NT2/D1 (cell line): ENCODE results near the gene TKFC.
A peak's percentile ranks its signal among the peaks of the same experiment; 100 is the strongest.

Source experiments
- DNase-seq: peaks from one replicate; pipeline ENCODE4 v3.0.0-alpha.2; 2011; ENCODE audit warnings: low read depth, low spot score
- H3K27me3 ChIP-seq: 2 replicates; pipeline ENCODE4 v1.6.0; 2011; ENCODE audit warnings: mild to moderate bottlenecking; ENCODE audit not compliant: insufficient read length, insufficient read depth
- H3K36me3 ChIP-seq: 2 replicates; pipeline ENCODE4 v1.6.1; 2011; ENCODE audit warnings: mild to moderate bottlenecking, low read length, mixed read lengths; ENCODE audit not compliant: insufficient read depth, insufficient read length
- H3K4me1 ChIP-seq: 2 replicates; pipeline ENCODE4 v1.5.1; 2011; ENCODE audit not compliant: insufficient read depth, insufficient read length
- H3K4me3 ChIP-seq: 2 replicates; pipeline ENCODE4 v1.5.1; 2011; ENCODE audit warnings: low read depth; ENCODE audit not compliant: insufficient read length
- H3K9ac ChIP-seq: 2 replicates; pipeline ENCODE4 v1.6.0; 2011; ENCODE audit warnings: low read depth; ENCODE audit not compliant: insufficient read length
- H3K9me3 ChIP-seq: 2 replicates; pipeline ENCODE4 v1.5.1; 2011; ENCODE audit warnings: mild to moderate bottlenecking, low read length; ENCODE audit not compliant: insufficient read depth
- SUZ12 ChIP-seq: IDR thresholded peaks from 2 replicates; pipeline ENCODE4 v1.6.1; 2011; ENCODE audit not compliant: insufficient read length, insufficient read depth; ENCODE audit errors: extremely low read depth
- YY1 ChIP-seq: IDR thresholded peaks from 2 replicates; pipeline ENCODE4 v1.6.1; 2011; ENCODE audit not compliant: insufficient read length, insufficient read depth
- ZNF274 ChIP-seq: IDR thresholded peaks from 2 replicates; pipeline ENCODE4 v1.6.1; 2011; ENCODE audit warnings: mild to moderate bottlenecking, low read depth, low read length

The TKFC gene

DNA sequence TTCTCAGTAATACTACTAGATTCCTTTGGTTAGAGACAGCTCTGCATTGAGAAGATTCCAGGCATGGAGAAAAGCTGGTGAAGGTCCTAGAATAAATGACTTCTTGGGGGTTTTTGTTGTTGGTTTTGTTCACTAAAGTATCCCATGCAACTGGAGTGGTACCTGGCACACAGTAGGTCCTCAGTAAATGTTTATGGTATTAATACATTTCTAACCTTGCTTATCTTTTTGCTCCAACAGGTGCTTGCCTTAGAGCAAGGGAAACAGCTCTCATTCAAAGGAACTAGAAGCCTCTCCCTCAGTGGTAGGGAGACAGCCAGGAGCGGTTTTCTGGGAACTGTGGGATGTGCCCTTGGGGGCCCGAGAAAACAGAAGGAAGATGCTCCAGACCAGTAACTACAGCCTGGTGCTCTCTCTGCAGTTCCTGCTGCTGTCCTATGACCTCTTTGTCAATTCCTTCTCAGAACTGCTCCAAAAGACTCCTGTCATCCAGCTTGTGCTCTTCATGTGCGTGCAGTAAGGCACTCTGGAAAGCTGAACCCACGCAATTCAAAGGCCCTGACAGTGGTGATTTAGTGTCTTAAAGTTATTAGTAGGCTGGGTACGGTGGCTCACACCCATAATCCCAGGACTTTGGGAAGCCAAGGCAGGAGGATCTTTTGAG, 31.1 kb downstream of the TKFC start:
- Histone ChIP-seq H3K4me1 (no peaks in the 10 kb centered on the region), H3K9ac (no peak overlapping the region), H3K4me3 (no peak overlapping the region), H3K27me3 (no peaks in the 10 kb centered on the region), H3K36me3 (peaks cover 54% of the 10 kb centered on the region), H3K9me3 (0 out of 2 replicates have a peak, but pooled peaks cover under 1% of the 10 kb centered on the region)
- no peak for DNase-seq
- TF ChIP-seq YY1 (no peak), SUZ12 (no peak), ZNF274 (no peak)

DNA sequence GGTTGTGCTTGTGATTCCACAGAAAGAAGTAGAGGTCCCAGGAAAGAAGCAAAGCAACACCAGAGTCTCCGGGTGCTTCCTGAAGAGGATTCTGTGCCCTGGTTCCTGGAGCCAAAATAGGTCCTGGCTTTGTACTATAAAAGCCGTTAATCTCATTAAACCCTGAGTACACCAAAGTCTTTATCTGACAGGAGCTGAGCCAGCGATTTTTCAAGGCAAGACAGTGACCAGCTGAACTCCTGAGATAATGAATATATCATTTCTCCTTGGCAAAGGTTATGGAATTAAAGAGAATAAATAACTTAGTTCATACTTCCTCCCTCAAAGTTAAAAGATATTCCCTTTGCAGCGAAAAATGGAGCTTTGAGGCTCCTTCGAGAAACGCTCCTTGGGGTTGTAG, 34.4 kb downstream of the TKFC start:
- H3K4me3 ChIP-seq = no peak overlapping the region
- no peaks in the 10 kb centered on the region for H3K4me1 ChIP-seq
- DNase-seq = no peak
- H3K9ac ChIP-seq = no peak overlapping the region
- H3K27me3 ChIP-seq = no peaks in the 10 kb centered on the region
- H3K36me3 ChIP-seq = peaks cover 76% of the 10 kb centered on the region
- H3K9me3 ChIP-seq = peaks cover 33% of the 10 kb centered on the region
- no peak for TF ChIP-seq YY1
- no peak for TF ChIP-seq SUZ12
- no peak for TF ChIP-seq ZNF274

GRCh38 chr11:61368646-61369045, 35.6 kb downstream of the TKFC start:
- H3K9ac ChIP-seq = no peak overlapping the region
- no peaks in the 10 kb centered on the region for H3K27me3 ChIP-seq
- no peaks in the 10 kb centered on the region for H3K4me1 ChIP-seq
- no peak for DNase-seq
- no peak overlapping the region for H3K4me3 ChIP-seq
- peaks cover 78% of the 10 kb centered on the region for H3K36me3 ChIP-seq
- TF ChIP-seq ZNF274 (no peak), SUZ12 (no peak), YY1 (no peak)
- H3K9me3 ChIP-seq = peaks cover 45% of the 10 kb centered on the region

- H3K4me3 ChIP-seq = no peak overlapping the region
- no peak overlapping the region for H3K9ac ChIP-seq
- H3K27me3 ChIP-seq = no peaks in the 10 kb centered on the region
- no peak for TF ChIP-seq ZNF274
- H3K9me3 ChIP-seq = peaks cover 55% of the 10 kb centered on the region
- H3K4me1 ChIP-seq = no peaks in the 10 kb centered on the region
- H3K36me3 ChIP-seq = peaks cover 72% of the 10 kb centered on the region
- no peak for DNase-seq
Measured at GRCh38 chr11:61369372-61370348, 36.6 kb downstream of the TKFC start.

GRCh38 chr11:61370349-61371005, 37.4 kb downstream of the TKFC start:
- H3K9ac ChIP-seq = no peak overlapping the region
- no peak for DNase-seq
- peaks cover 74% of the 10 kb centered on the region for H3K36me3 ChIP-seq
- no peaks in the 10 kb centered on the region for H3K4me1 ChIP-seq
- TF ChIP-seq SUZ12 (no peak), YY1 (no peak), ZNF274 (no peak)
- H3K27me3 ChIP-seq = no peaks in the 10 kb centered on the region
- no peak overlapping the region for H3K4me3 ChIP-seq
- peaks cover 63% of the 10 kb centered on the region for H3K9me3 ChIP-seq

- DNase-seq = no peak
- peaks cover 63% of the 10 kb centered on the region for H3K9me3 ChIP-seq
- peaks cover 66% of the 10 kb centered on the region for H3K36me3 ChIP-seq
- no peak for TF ChIP-seq ZNF274
- no peak for TF ChIP-seq SUZ12
- no peak for TF ChIP-seq YY1
- H3K4me3 ChIP-seq = no peak overlapping the region
- no peaks in the 10 kb centered on the region for H3K27me3 ChIP-seq
- H3K9ac ChIP-seq = no peak overlapping the region
- no peaks in the 10 kb centered on the region for H3K4me1 ChIP-seq
Measured at GRCh38 chr11:61372659-61373420, 39.8 kb downstream of the TKFC start.

DNA sequence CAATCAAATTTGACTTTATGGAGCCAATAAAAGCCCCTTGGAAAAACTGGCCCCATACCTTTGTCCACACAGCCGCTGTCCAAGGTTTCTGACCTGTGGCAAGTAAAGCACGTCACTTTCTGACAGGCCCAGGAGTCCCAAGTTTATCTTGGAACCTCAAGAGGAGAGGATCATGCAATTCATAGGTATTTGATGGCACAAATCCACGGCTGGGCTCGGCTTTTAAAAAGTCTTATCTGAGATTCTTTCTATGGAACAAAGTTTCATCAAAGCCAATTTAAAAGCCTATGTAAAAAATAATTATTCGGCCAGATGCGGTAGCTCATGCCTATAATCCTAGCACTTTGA, 42.7 kb downstream of the TKFC start:
- DNase-seq = no peak
- Histone ChIP-seq H3K4me1 (peaks cover 4% of the 10 kb centered on the region), H3K36me3 (peaks cover 39% of the 10 kb centered on the region), H3K27me3 (no peaks in the 10 kb centered on the region), H3K4me3 (no peak overlapping the region), H3K9ac (peak overlapping the region; percentile 56), H3K9me3 (peaks cover 47% of the 10 kb centered on the region)
- TF ChIP-seq SUZ12 = no peak
- TF ChIP-seq YY1 = no peak
- TF ChIP-seq ZNF274 = no peak
